GOT3 (cell line): Measurements from ENCODE around the gene DMRT1.

Experiments used
- DNase-seq: peaks from one replicate; lab custom pipeline; 2025; ENCODE audit warnings: mixed read lengths; lab: John Stamatoyannopoulos, UW

Gene DMRT1

GRCh38 chr9:841371-842209, at the start of gene DMRT1:
Gene DMRT1 (plus strand): TSS chr9:841697. CDS start chr9:841839, 142 bp downstream.
- DNase-seq = no peak

- DNase-seq = no peak
These were observed 48.9 kb upstream of the DMRT1 start for GRCh38 chr9:792331-793260.

GRCh38 chr9:794386-794785, 47.1 kb upstream of the DMRT1 start:
- no peak for DNase-seq

GRCh38 chr9:795869-796268, 45.6 kb upstream of the DMRT1 start:
- no peak for DNase-seq

- no peak for DNase-seq
These were observed 40.8 kb upstream of the DMRT1 start for GRCh38 chr9:800591-801150.

GRCh38 chr9:801399-802071, 40.0 kb upstream of the DMRT1 start:
- DNase-seq = no peak

GRCh38 chr9:804026-804425, 37.5 kb upstream of the DMRT1 start:
- DNase-seq = no peak

GRCh38 chr9:805151-805550, 36.3 kb upstream of the DMRT1 start:
- DNase-seq = no peak

GRCh38 chr9:806285-807156, 35.0 kb upstream of the DMRT1 start:
- DNase-seq = no peak

GRCh38 chr9:811106-811531, 30.4 kb upstream of the DMRT1 start:
- no peak for DNase-seq

- DNase-seq = no peak
These were observed 22.5 kb upstream of the DMRT1 start for GRCh38 chr9:818958-819357.

- DNase-seq = no peak
These were observed 14.8 kb upstream of the DMRT1 start for GRCh38 chr9:826500-827280.

GRCh38 chr9:840343-840742, 1.2 kb upstream of the DMRT1 start:
- DNase-seq = no peak

- DNase-seq = no peak
These were observed 1.3 kb downstream of the DMRT1 start for GRCh38 chr9:842635-843426.

GRCh38 chr9:843427-843785, 1.9 kb downstream of the DMRT1 start:
- DNase-seq = no peak

GRCh38 chr9:846852-847251, 5.4 kb downstream of the DMRT1 start:
- DNase-seq = no peak

- DNase-seq = no peak
These were observed 6.0 kb downstream of the DMRT1 start for GRCh38 chr9:847505-847904.

GRCh38 chr9:849431-849830, 7.9 kb downstream of the DMRT1 start:
- no peak for DNase-seq

- DNase-seq = no peak
These were observed 11.0 kb downstream of the DMRT1 start for GRCh38 chr9:852539-852938.
